ENCODE measurements around the gene RALGAPA2.
"Not testable (repeated sequence)": the region's sequence is repeated elsewhere in the genome, so short reads cannot be mapped to it uniquely, and the experiment has no call there.

RALGAPA2 gene

DNA sequence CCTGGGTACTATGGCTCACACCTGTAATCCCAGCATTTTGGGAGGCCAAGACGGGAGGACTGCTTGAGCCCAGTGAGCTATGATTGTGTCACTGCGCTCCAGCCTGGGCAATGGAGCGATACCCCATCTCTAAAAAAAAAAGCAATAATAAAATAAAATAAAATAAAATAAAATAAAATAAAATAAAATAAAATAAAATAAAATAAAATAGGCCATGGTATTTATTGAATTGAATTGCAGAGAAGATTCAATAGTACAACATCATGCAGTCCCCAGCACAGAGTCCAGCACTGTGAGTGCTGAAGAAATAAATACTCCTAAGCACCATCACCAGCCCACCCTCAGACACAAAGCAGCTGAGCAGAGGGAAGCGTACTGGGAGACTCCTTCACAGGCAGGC lies 144.7 kb downstream of the RALGAPA2 start:
- DNase-seq: no peak

- DNase-seq: no peak
These were observed 145.9 kb downstream of the RALGAPA2 start for GRCh38 chr20:20566516-20566915.

DNA sequence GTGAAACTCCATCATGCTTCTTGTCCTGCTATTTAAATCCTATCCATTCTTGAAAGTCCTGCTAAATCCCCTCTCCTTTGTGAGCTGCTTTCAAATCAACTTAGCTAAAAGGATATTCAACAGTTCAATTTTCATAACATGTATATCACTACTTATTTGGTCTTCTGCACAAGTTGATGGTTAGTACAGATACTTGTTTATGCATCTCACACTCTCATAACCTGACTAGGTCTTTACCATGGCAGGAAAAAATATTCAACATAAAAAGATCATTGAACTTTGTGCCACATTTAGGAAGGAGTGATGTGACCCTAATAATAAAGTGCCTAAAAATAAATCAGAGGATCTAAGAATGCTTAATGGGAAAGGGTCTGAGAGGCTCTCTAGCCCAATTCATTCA lies 148.2 kb downstream of the RALGAPA2 start:
- no peak for DNase-seq

- no peak for DNase-seq
These were observed 149.9 kb downstream of the RALGAPA2 start for GRCh38 chr20:20562507-20562906.

DNA sequence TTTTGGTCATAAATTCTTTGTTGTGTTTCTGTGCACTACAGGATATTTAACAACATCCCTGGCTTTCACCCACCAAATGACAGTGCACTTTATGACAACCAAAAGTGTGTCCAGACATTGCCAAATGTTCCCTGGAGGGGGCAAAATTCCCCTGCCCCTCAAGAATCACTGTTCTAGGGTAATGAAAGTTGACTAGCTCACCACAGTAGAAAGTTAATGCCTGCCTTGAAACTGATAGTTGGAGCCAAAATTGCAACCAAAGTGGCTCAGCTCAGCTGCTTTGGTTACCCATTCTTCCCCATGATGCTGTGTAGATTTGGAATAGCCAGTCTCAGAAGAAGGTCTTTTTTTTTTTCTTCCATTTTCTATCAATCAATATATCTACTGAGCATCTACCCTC lies 150.6 kb downstream of the RALGAPA2 start:
- DNase-seq: no peak

DNA sequence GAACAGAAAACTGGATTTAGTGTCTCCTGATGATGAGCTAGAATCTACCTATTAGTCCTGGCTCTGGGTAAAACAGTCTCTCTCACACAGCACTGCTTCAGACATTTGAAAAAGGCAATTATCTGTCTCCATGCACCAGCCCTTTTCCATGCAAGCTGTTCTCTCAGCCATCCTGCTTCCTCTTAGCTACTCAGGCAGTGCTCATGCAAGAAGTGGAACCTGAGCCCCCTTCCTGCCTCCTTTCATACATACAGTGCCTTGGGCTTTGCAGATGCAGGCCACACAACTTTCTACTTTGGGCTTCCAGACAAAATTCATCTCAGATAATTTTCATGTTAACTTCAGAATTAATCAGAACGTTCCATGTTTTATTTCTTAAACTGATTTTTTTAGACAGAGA lies 151.3 kb downstream of the RALGAPA2 start:
- DNase-seq: no peak

GRCh38 chr20:20557406-20557805 lies 155.0 kb downstream of the RALGAPA2 start:
- DNase-seq: no peak

- no peak for DNase-seq
These were observed 156.6 kb downstream of the RALGAPA2 start for GRCh38 chr20:20555838-20556237.

- no peak for DNase-seq
These were observed 157.5 kb downstream of the RALGAPA2 start for GRCh38 chr20:20554951-20555350.

DNA sequence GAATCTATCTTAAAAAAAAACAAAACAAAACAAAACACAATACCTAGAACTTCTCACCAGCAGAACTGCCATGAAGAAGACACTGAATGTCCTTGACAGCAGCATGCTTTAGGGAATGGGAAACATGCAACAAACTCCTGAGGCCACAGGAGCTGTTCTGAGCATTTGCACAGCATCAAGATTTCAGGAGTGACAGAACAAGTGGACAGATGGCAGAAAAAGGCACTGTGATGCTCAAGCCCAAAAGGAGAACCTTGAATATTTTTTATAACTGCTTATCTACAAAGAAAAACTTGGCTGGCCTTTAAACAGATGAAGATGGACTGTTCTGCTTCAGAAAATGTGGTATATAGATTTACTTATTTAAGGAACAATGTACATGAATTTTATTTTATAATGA lies 158.9 kb downstream of the RALGAPA2 start:
- DNase-seq: no peak

DNA sequence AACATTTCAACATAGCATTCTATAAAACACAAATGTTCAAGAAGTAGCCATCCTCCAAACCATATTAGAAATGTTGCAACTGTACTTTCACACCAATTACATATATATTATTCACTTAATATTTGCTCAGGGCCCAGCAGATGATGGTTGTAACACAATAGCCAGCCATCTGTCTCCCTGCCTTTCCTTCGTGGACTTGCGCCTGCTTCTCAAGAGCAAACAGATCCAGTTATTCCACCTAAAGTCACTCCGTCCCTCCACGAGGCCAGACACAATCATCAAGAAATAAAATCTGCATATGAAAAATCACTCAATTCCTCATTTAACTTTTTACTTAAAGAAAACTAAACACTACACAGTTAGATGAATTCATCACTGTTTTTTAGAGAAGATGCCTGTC lies 160.4 kb downstream of the RALGAPA2 start:
- DNase-seq: no peak

GRCh38 chr20:20551409-20551808 lies 161.0 kb downstream of the RALGAPA2 start:
- DNase-seq: no peak

DNA sequence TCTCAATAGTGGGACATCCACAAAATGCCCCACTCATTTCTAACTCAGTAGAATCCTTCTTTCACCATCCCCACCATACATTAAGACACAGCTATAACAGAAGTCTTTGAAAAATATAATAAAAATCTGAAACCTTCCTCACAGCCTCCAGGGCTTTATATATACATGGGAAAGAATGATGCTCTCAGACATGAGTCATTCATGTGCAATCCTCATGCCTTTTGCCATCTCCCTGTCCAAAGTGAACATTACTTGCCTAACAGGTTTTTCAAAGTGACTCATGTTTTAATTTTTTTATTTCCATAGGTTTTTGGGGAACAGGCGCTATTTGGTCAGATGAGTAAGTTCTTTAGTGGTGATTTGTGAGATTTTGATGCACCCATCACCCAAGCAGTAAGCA lies 162.7 kb downstream of the RALGAPA2 start:
- DNase-seq: no peak

DNA sequence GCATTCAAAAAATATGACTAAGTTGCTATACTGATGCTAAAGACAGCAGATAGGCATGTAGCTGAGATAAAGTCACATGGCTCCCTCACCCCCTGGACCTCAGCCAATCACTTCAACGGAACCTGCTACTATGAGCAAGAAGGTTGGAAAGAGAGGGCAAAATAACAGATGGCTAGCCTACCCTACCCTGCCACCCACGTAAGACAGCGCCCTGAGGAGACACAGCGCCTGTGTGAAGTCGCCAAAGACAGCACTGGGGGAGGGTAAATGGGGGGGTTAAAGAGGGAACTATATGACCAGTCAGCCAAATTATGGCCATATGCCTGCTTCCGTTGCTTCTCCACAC lies 163.2 kb downstream of the RALGAPA2 start:
- no peak for DNase-seq

GRCh38 chr20:20548527-20549266 lies 163.7 kb downstream of the RALGAPA2 start:
- DNase-seq: no peak

GRCh38 chr20:20547876-20548266 lies 164.6 kb downstream of the RALGAPA2 start:
- DNase-seq: no peak

- DNase-seq: no peak
These were observed 165.1 kb downstream of the RALGAPA2 start for GRCh38 chr20:20547221-20547875.

GRCh38 chr20:20546402-20546801 lies 166.0 kb downstream of the RALGAPA2 start:
- no peak for DNase-seq

- not testable (repeated sequence) for DNase-seq
These were observed 169.1 kb downstream of the RALGAPA2 start for GRCh38 chr20:20543348-20543747.

GRCh38 chr20:20536240-20536933 lies 176.1 kb downstream of the RALGAPA2 start:
- DNase-seq: no peak

GRCh38 chr20:20535051-20535450 lies 177.4 kb downstream of the RALGAPA2 start:
- DNase-seq: no peak

DNA sequence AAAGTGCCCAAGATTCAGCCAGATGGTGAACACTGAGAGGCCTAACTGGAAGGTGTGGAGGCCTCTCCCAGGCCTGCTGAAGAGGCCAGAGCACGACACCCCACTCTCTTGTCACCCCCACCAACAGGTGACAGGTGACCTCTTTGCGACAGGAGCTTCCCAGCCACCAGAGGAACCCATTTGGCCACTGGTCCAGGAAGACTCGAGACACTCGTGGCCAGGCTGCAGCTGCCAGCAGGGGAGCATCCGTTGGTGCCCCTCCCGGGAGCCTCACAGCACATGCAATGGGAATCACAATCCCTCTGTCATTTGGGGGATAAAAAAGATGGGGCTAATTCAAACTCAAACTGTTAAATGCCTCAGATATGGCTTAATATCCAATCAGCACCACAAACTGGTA lies 181.2 kb downstream of the RALGAPA2 start:
- DNase-seq: no peak

DNA sequence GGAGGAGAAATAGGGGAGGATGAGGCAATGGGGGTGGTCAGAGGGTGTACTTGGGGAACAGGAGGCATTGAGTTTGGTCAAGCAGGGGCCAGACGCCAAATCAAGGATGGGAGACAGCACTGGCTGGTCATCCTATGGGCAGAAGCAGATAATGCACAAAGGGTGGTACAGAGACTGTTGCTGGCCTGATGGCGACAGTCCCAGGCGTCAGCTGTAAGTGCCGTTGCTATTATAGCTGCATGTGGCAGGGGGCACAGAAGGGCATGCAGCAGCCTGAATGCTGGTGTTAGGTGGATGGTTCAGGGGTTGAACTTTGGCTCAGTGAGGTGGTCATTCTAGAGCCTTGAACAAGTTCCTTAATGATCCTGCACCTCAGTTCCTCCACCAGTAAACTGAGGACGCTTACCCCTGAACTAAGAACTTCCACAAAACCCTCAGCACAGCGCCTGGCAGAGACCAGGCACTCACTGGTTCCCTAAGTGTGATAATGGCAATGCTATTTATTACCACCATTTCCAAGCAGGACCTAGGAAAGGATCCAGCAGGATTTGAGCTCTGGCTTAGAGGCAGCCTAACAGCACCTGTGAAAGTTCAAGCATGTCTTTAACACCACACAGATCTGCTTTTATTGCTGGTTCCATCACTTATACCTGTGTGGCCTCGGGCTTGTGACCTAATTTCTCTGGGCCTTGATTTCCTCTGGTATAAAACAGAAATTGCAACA lies 181.9 kb downstream of the RALGAPA2 start:
- DNase-seq: peak; percentile 48

GRCh38 chr20:20529597-20529996 lies 182.8 kb downstream of the RALGAPA2 start:
- DNase-seq: no peak

Measured in midbrain (tissue), 1 donor.